ENCODE measurements around the gene CCDC158. TPM values are rescaled to one million over a fixed set of nuclear protein-coding genes. Genes with fewer than 3 reads are reported as not detected.
A peak's percentile ranks its signal among the peaks of the same experiment; 100 is the strongest.

CCDC158 gene
- total RNA-seq, 1 donor from 2014 or later = 0.64 TPM

- DNase-seq (no peak), ATAC-seq (no peak)
- H3K4me1 ChIP-seq = no peaks in the 10 kb centered on the region
- TF ChIP-seq CTCF (IDR thresholded peaks at IDR 0.05) = no peak
- no peak overlapping the region for H3K4me3 ChIP-seq
- no peak overlapping the region for H3K27ac ChIP-seq
- H3K9me3 ChIP-seq = no peaks in the 10 kb centered on the region
- no peaks in the 10 kb centered on the region for H3K36me3 ChIP-seq
- H3K27me3 ChIP-seq = no peaks in the 10 kb centered on the region
- intact Hi-C loops (cut with DNase I) = no loop called here
These were observed 36.9 kb downstream of the CCDC158 start for GRCh38 chr4:76384052-76384451.

GRCh38 chr4:76383001-76383400 lies 37.9 kb downstream of the CCDC158 start:
- no peak for ATAC-seq
- no peaks in the 10 kb centered on the region for H3K9me3 ChIP-seq
- no peak for TF ChIP-seq CTCF (IDR thresholded peaks at IDR 0.05)
- intact Hi-C loops (cut with DNase I) = no loop called here
- no peak for DNase-seq
- no peak overlapping the region for H3K27ac ChIP-seq
- no peaks in the 10 kb centered on the region for H3K4me1 ChIP-seq
- H3K36me3 ChIP-seq = no peaks in the 10 kb centered on the region
- H3K4me3 ChIP-seq = no peak overlapping the region
- H3K27me3 ChIP-seq = no peaks in the 10 kb centered on the region

- Histone ChIP-seq H3K4me1 (peaks cover 4% of the 10 kb centered on the region), H3K27ac (no peak overlapping the region), H3K36me3 (no peaks in the 10 kb centered on the region), H3K4me3 (no peak overlapping the region), H3K9me3 (no peaks in the 10 kb centered on the region), H3K27me3 (no peaks in the 10 kb centered on the region)
- no peak for TF ChIP-seq CTCF (IDR thresholded peaks at IDR 0.05)
- DNase-seq (no peak), ATAC-seq (peak; percentile 30)
- intact Hi-C loops (cut with DNase I) = no loop called here
These were observed 39.0 kb downstream of the CCDC158 start for GRCh38 chr4:76381986-76382385.

GRCh38 chr4:76380561-76380960 lies 40.4 kb downstream of the CCDC158 start:
- intact Hi-C loops (cut with DNase I) = no loop called here
- no peak for TF ChIP-seq CTCF (IDR thresholded peaks at IDR 0.05)
- H3K4me1 ChIP-seq = peaks cover 4% of the 10 kb centered on the region
- ATAC-seq = no peak
- no peaks in the 10 kb centered on the region for H3K36me3 ChIP-seq
- H3K4me3 ChIP-seq = no peak overlapping the region
- no peaks in the 10 kb centered on the region for H3K9me3 ChIP-seq
- H3K27me3 ChIP-seq = no peaks in the 10 kb centered on the region
- no peak for DNase-seq
- no peak overlapping the region for H3K27ac ChIP-seq

GRCh38 chr4:76377911-76378310 lies 43.0 kb downstream of the CCDC158 start:
- Histone ChIP-seq H3K36me3 (no peaks in the 10 kb centered on the region), H3K4me3 (no peak overlapping the region), H3K27ac (no peak overlapping the region), H3K4me1 (peaks cover 4% of the 10 kb centered on the region), H3K9me3 (no peaks in the 10 kb centered on the region), H3K27me3 (no peaks in the 10 kb centered on the region)
- intact Hi-C loops (cut with DNase I) = no loop called here
- ATAC-seq = peak; percentile 83
- TF ChIP-seq CTCF (IDR thresholded peaks at IDR 0.05) = peak; percentile 63
- peak; percentile 62 for DNase-seq

GRCh38 chr4:76377481-76377901 lies 43.5 kb downstream of the CCDC158 start:
- no peaks in the 10 kb centered on the region for H3K9me3 ChIP-seq
- H3K27ac ChIP-seq = no peak overlapping the region
- H3K4me3 ChIP-seq = no peak overlapping the region
- ATAC-seq (peak; percentile 65), DNase-seq (no peak)
- H3K4me1 ChIP-seq = peaks cover 4% of the 10 kb centered on the region
- no peaks in the 10 kb centered on the region for H3K36me3 ChIP-seq
- H3K27me3 ChIP-seq = no peaks in the 10 kb centered on the region
- intact Hi-C loops (cut with DNase I) = no loop called here
- TF ChIP-seq CTCF (IDR thresholded peaks at IDR 0.05) = no peak

All from upper lobe of right lung (tissue), 1 donor.